ENCODE data around the gene GCSAML.
"Not testable (repeated sequence)": the region's sequence is repeated elsewhere in the genome, so short reads cannot be mapped to it uniquely, and the experiment has no call there.

- TF ChIP-seq POLR2AphosphoS5 (IDR thresholded peaks at IDR 0.05; ENCODE audit: low read depth); EZH2phosphoT487 (IDR thresholded peaks at IDR 0.05; ENCODE audit: unreplicated experiment); EZH2 (IDR thresholded peaks at IDR 0.05; ENCODE audit: low read depth, unreplicated experiment); REST (IDR thresholded peaks at IDR 0.05; ENCODE audit: unreplicated experiment); JUNB (IDR thresholded peaks at IDR 0.05; ENCODE audit: unreplicated experiment); NANOG (IDR thresholded peaks at IDR 0.05; ENCODE audit: borderline replicate concordance); ZNF331 (CRISPR knock-in tag; IDR thresholded peaks at IDR 0.05; ENCODE audit: low read depth); STAT1 (IDR thresholded peaks at IDR 0.05; ENCODE audit: unreplicated experiment); CREB1 (CRISPR knock-in tag; IDR thresholded peaks at IDR 0.05; ENCODE audit: low read depth): not testable (repeated sequence)
- TF ChIP-seq, protein P1, sequence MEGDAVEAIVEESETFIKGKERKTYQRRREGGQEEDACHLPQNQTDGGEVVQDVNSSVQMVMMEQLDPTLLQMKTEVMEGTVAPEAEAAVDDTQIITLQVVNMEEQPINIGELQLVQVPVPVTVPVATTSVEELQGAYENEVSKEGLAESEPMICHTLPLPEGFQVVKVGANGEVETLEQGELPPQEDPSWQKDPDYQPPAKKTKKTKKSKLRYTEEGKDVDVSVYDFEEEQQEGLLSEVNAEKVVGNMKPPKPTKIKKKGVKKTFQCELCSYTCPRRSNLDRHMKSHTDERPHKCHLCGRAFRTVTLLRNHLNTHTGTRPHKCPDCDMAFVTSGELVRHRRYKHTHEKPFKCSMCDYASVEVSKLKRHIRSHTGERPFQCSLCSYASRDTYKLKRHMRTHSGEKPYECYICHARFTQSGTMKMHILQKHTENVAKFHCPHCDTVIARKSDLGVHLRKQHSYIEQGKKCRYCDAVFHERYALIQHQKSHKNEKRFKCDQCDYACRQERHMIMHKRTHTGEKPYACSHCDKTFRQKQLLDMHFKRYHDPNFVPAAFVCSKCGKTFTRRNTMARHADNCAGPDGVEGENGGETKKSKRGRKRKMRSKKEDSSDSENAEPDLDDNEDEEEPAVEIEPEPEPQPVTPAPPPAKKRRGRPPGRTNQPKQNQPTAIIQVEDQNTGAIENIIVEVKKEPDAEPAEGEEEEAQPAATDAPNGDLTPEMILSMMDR (conservative IDR thresholded peaks at IDR 0.05; ENCODE audit: low read depth in 2 of 2): not testable (repeated sequence)
- TF ChIP-seq, protein P2, sequence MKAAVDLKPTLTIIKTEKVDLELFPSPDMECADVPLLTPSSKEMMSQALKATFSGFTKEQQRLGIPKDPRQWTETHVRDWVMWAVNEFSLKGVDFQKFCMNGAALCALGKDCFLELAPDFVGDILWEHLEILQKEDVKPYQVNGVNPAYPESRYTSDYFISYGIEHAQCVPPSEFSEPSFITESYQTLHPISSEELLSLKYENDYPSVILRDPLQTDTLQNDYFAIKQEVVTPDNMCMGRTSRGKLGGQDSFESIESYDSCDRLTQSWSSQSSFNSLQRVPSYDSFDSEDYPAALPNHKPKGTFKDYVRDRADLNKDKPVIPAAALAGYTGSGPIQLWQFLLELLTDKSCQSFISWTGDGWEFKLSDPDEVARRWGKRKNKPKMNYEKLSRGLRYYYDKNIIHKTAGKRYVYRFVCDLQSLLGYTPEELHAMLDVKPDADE (IDR thresholded peaks at IDR 0.05): not testable (repeated sequence)
Measured at GRCh38 chr1:247521886-247522285, 27.0 kb upstream of the GCSAML start.
